Left kidney (tissue), 2 donors: ENCODE measurements around the gene PCSK9. TPM values are rescaled to one million over a fixed set of nuclear protein-coding genes. Genes with fewer than 3 reads are reported as not detected.
"Not testable (repeated sequence)": the region's sequence is repeated elsewhere in the genome, so short reads cannot be mapped to it uniquely, and the experiment has no call there.

Source experiments
- DNase-seq: peaks from one replicate; pipeline ENCODE4 v3.0.0-alpha.2; 2013
- polyA plus RNA-seq: library from polyadenylated mRNA; unstranded; fragments of 120-200 nt; gene quantifications from one replicate; pipeline ENCODE4 v1.2.1, GENCODE V29; 2013; ENCODE audit not compliant: insufficient read length

The PCSK9 gene
- polyA plus RNA-seq, 1 donor: 0.95 TPM

GRCh38 chr1:55079651-55080050, 40.3 kb downstream of the PCSK9 start:
- DNase-seq: no peak

GRCh38 chr1:55081188-55081904, 42.0 kb downstream of the PCSK9 start:
- no peak for DNase-seq

- DNase-seq: no peak
These were observed 42.6 kb downstream of the PCSK9 start for GRCh38 chr1:55081905-55082296.

GRCh38 chr1:55084257-55084656, 44.9 kb downstream of the PCSK9 start:
- DNase-seq: no peak

- no peak for DNase-seq
These were observed 48.1 kb downstream of the PCSK9 start for GRCh38 chr1:55087439-55087838.

- no peak for DNase-seq
These were observed 49.1 kb downstream of the PCSK9 start for GRCh38 chr1:55088413-55088812.

GRCh38 chr1:55089683-55090082, 50.3 kb downstream of the PCSK9 start:
- no peak for DNase-seq

- DNase-seq: no peak
These were observed 53.1 kb downstream of the PCSK9 start for GRCh38 chr1:55092475-55092874.

GRCh38 chr1:55095095-55095494, 55.7 kb downstream of the PCSK9 start:
- no peak for DNase-seq

- no peak for DNase-seq
These were observed 64.5 kb downstream of the PCSK9 start for GRCh38 chr1:55103891-55104290.

GRCh38 chr1:55107101-55107500, 67.8 kb downstream of the PCSK9 start:
- DNase-seq: no peak

- not testable (repeated sequence) for DNase-seq
These were observed 69.7 kb downstream of the PCSK9 start for GRCh38 chr1:55109005-55109404.

Other genes with a start within 250 kb of the PCSK9 start
- gene TTC22, start 238.2 kb upstream of the PCSK9 start, polyA plus RNA-seq: 7.3 TPM
- 63.6 TPM for gene DHCR24, start 152.4 kb upstream of the PCSK9 start, polyA plus RNA-seq
- gene TMEM61, start 58.9 kb upstream of the PCSK9 start, polyA plus RNA-seq: 0.83 TPM
- gene BSND, start 40.6 kb upstream of the PCSK9 start, polyA plus RNA-seq: 4.1 TPM
- gene USP24, start 175.8 kb downstream of the PCSK9 start, polyA plus RNA-seq: 70.2 TPM